NCI-H526 treated with DMSO at 0.1 percent for 48 hours (cell line): ENCODE data around the gene OR8D1.

Experiments
- DNase-seq: peaks from one replicate; lab custom pipeline; 2025; lab: John Stamatoyannopoulos, UW

The OR8D1 gene

GRCh38 chr11:124313849-124314248, at the start of gene OR8D1:
Gene OR8D1 (minus strand): TSS chr11:124313949. CDS start chr11:124310766, 3,183 bp downstream.
- DNase-seq = no peak

- no peak for DNase-seq
Measured at GRCh38 chr11:124359566-124359965, 45.8 kb upstream of the OR8D1 start.

- DNase-seq = no peak
Measured at GRCh38 chr11:124346311-124346955, 32.7 kb upstream of the OR8D1 start.

- no peak for DNase-seq
Measured at GRCh38 chr11:124344346-124344745, 30.6 kb upstream of the OR8D1 start.

- no peak for DNase-seq
Measured at GRCh38 chr11:124340142-124340447, 26.3 kb upstream of the OR8D1 start.

GRCh38 chr11:124339396-124340141, 25.8 kb upstream of the OR8D1 start:
- no peak for DNase-seq

GRCh38 chr11:124331873-124332272, 18.1 kb upstream of the OR8D1 start:
- DNase-seq = no peak

- peak; percentile 43 for DNase-seq
Measured at GRCh38 chr11:124329787-124330478, 16.2 kb upstream of the OR8D1 start.

GRCh38 chr11:124327775-124328174, 14.0 kb upstream of the OR8D1 start:
- DNase-seq = no peak

- DNase-seq = no peak
Measured at GRCh38 chr11:124322356-124322755, 8.6 kb upstream of the OR8D1 start.

- DNase-seq = no peak
Measured at GRCh38 chr11:124320097-124320496, 6.3 kb upstream of the OR8D1 start, which contains the start of gene OR8D2. Gene OR8D2 (minus strand): TSS chr11:124320197. CDS start chr11:124320197, 0 bp downstream.

- DNase-seq = no peak
Measured at GRCh38 chr11:124315052-124315451, 1.3 kb upstream of the OR8D1 start.

GRCh38 chr11:124313131-124313530, 618 bp downstream of the OR8D1 start:
- DNase-seq = no peak

- no peak for DNase-seq
Measured at GRCh38 chr11:124311670-124312069, 2.1 kb downstream of the OR8D1 start.

- no peak for DNase-seq
Measured at GRCh38 chr11:124311269-124311668, 2.5 kb downstream of the OR8D1 start.

GRCh38 chr11:124310721-124311120, 3.0 kb downstream of the OR8D1 start:
- DNase-seq = no peak

GRCh38 chr11:124307093-124307492, 6.7 kb downstream of the OR8D1 start:
- DNase-seq = no peak

GRCh38 chr11:124302347-124303125, 11.2 kb downstream of the OR8D1 start:
- no peak for DNase-seq

GRCh38 chr11:124301548-124301947, 12.2 kb downstream of the OR8D1 start:
- DNase-seq = no peak

- DNase-seq = no peak
Measured at GRCh38 chr11:124297921-124298320, 15.8 kb downstream of the OR8D1 start.

GRCh38 chr11:124296016-124296415, 17.7 kb downstream of the OR8D1 start:
- DNase-seq = no peak

GRCh38 chr11:124294687-124295086, 19.1 kb downstream of the OR8D1 start:
- no peak for DNase-seq
